VCaP (cell line): Measurements from ENCODE around the gene CNGB1.
"Not testable (repeated sequence)": the region's sequence is repeated elsewhere in the genome, so short reads cannot be mapped to it uniquely, and the experiment has no call there.

Experiments used
- H3K27ac ChIP-seq: fragments of 450-650 bp; 2 replicates; pipeline ENCODE4 v1.5.1; 2017
- TF ChIP-seq, protein P1 (sequence below): fragments of 450-650 bp; conservative IDR thresholded peaks from 2 replicates; pipeline ENCODE4 v1.5.1; 2017; ENCODE audit warnings: mild to moderate bottlenecking, moderate library complexity

Gene CNGB1

GRCh38 chr16:57865746-57866528, 105.0 kb downstream of the CNGB1 start:
- TF ChIP-seq, protein P1, sequence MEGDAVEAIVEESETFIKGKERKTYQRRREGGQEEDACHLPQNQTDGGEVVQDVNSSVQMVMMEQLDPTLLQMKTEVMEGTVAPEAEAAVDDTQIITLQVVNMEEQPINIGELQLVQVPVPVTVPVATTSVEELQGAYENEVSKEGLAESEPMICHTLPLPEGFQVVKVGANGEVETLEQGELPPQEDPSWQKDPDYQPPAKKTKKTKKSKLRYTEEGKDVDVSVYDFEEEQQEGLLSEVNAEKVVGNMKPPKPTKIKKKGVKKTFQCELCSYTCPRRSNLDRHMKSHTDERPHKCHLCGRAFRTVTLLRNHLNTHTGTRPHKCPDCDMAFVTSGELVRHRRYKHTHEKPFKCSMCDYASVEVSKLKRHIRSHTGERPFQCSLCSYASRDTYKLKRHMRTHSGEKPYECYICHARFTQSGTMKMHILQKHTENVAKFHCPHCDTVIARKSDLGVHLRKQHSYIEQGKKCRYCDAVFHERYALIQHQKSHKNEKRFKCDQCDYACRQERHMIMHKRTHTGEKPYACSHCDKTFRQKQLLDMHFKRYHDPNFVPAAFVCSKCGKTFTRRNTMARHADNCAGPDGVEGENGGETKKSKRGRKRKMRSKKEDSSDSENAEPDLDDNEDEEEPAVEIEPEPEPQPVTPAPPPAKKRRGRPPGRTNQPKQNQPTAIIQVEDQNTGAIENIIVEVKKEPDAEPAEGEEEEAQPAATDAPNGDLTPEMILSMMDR: no peak
- no peak overlapping the region for H3K27ac ChIP-seq

DNA sequence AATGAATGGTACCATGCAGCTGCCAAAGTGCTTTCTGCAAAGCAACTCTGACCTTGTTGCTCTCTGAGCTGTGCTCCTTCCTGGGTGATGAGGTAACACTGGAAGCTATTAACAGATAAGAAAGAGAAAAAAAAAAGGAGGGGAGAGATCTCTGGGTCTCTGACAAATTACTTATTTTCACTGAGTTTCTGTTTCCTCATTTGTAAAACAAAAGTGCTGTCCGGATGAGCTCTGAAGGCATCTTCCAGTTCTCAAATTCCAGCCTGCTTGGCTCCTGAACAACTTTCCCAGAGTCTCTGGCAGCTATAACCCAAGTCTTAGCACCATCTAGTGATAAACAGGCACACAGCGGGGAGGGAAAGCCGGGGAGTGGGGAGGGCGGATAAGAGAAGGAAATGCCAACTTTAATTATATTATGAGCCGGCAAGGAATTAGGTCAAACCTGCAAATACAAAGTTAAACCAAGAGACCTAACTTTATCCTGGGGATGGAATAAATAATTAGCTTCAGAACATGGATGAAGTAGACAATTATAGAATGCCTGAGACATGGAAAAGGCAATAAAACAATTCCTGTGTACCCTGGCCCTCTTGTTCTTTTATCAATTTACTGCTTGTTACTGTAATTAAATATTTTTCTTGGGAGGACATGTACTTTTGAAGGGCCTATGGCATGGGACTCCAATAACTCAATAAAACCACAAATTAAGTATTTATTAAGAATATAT, 107.3 kb downstream of the CNGB1 start:
- H3K27ac ChIP-seq: no peak overlapping the region
- TF ChIP-seq, protein P1: peak; percentile 73

- TF ChIP-seq, protein P1: no peak
- no peak overlapping the region for H3K27ac ChIP-seq
Observed at GRCh38 chr16:57862698-57863433, 108.1 kb downstream of the CNGB1 start.

DNA sequence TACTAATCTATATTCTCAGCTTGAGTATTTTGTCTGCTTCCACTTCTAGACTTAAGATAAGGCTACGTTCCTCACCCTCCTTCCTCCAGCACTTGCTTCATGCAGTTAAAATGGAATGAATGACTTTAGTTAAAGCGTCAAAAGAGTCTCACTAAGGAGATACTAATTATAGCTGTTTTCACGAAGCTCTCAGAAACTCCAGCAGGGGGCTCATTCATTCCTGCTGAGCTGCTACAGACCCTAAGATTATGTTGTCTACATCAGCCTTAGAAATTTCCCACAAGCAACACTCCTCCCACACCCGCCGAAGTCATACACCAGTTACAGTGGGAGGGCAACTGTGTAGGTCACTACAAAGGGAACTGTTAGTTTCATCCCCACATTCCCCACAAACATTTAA, 111.6 kb downstream of the CNGB1 start:
- TF ChIP-seq, protein P1: peak; percentile 27; the same call in 1 of the 2 replicates
- no peak overlapping the region for H3K27ac ChIP-seq

GRCh38 chr16:57858635-57859034, 112.3 kb downstream of the CNGB1 start:
- H3K27ac ChIP-seq: no peak overlapping the region
- TF ChIP-seq, protein P1: no peak

GRCh38 chr16:57857991-57858390, 112.9 kb downstream of the CNGB1 start:
- not testable (repeated sequence) for H3K27ac ChIP-seq

- TF ChIP-seq, protein P1: no peak
- no peak overlapping the region for H3K27ac ChIP-seq
Observed at GRCh38 chr16:57855188-57855587, 115.7 kb downstream of the CNGB1 start.
